ENCODE measurements around the gene STK17B.

GRCh38 chr2:196119926-196120325, 51.5 kb downstream of the STK17B start:
- TF ChIP-seq SREBF1 (IDR thresholded peaks at IDR 0.05; ENCODE audit: borderline replicate concordance, low read depth, low read length) = no peak
- no peak for TF ChIP-seq CHD2 (IDR thresholded peaks at IDR 0.05; ENCODE audit: low read depth, low read length)
- TF ChIP-seq FOXP1 (CRISPR knock-in tag; IDR thresholded peaks at IDR 0.05) = no peak
- TF ChIP-seq ZMIZ1 (IDR thresholded peaks at IDR 0.05; ENCODE audit: low read depth in 2 of 2, low read length in 2 of 2) = no peak
- no peak for TF ChIP-seq RCOR1 (IDR thresholded peaks at IDR 0.05; ENCODE audit: borderline replicate concordance in 1 of 2, low read depth in 2 of 2, low read length in 2 of 2)
- TF ChIP-seq SIN3B (IDR thresholded peaks at IDR 0.05; ENCODE audit: low read depth) = no peak
- TF ChIP-seq REST (IDR thresholded peaks at IDR 0.05; ENCODE audit: borderline replicate concordance) = no peak
- no peak for TF ChIP-seq REST (CRISPR knock-in tag; IDR thresholded peaks at IDR 0.05; ENCODE audit: low read depth)
- no peak for TF ChIP-seq CTCF (IDR thresholded peaks at IDR 0.05 in 2 of 3, conservative IDR thresholded peaks at IDR 0.05 in 1 of 3; ENCODE audit: insufficient read depth in 2 of 3, low read depth in 1 of 3, low read length in 3 of 3)
- no peak for TF ChIP-seq TCF7L2 (IDR thresholded peaks at IDR 0.05; ENCODE audit: low read depth, low read length)
- no peak for TF ChIP-seq MAX (CRISPR knock-in tag; IDR thresholded peaks at IDR 0.05)
